Hippocampal formation (tissue), 2 donors: Measurements from ENCODE around the gene THBS3.
"Not testable (repeated sequence)": the region's sequence is repeated elsewhere in the genome, so short reads cannot be mapped to it uniquely, and the experiment has no call there.

Experiments used
- DNase-seq, 2 donors: peaks; one replicate each; lab custom pipeline; 2025; lab: John Stamatoyannopoulos, UW

THBS3 gene

GRCh38 chr1:155235375-155235774 is 27.7 kb upstream of the THBS3 start:
- not testable (repeated sequence) for DNase-seq

DNA sequence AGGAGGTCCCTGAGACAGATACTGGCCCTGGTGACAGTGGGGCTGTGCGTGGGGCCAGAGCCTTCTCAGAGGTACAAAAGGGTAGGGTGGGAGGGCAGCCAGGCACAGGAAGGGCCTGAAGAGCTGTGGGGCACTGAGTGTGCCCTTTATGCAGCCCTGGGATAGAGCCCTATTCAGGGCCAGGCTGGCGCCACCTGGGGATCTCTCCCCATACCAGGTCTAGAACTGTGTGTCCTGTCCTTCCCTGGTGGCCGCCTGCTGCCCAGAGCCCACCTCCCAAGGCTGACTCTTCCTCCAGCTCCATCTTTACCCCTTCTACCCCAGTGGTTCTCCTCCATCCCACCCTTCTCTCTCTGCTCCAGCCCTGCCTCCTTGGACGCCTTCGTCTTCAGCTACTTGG is 25.8 kb upstream of the THBS3 start:
- DNase-seq: not testable (repeated sequence)

- DNase-seq: not testable (repeated sequence)
These were observed 24.6 kb upstream of the THBS3 start for GRCh38 chr1:155232001-155232978.

DNA sequence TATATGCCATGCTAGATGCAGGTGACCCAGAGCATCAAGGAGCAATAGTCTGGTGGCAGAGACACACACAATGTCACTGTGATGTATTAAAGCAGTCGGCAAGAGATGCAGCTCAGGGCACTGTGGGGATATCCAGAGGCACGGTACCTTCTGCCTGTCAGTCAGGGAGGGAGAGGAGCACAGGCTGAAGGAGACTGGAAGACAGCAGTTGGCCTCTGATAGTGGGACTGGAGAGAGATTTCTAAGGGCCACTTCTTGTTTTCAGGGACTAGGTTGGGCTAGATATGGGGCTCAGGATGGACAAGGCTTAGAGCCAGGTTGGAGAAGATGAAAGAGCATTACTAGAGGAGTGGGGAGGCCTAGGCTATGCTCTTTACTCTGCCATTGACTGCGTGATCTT is 23.6 kb upstream of the THBS3 start:
- DNase-seq: not testable (repeated sequence)

- no peak for DNase-seq
These were observed 20.4 kb upstream of the THBS3 start for GRCh38 chr1:155228096-155228427.

GRCh38 chr1:155227261-155228095 is 19.8 kb upstream of the THBS3 start:
- peak; percentile 97 to 98 for DNase-seq

GRCh38 chr1:155226910-155227260 is 19.2 kb upstream of the THBS3 start:
- no peak for DNase-seq

DNA sequence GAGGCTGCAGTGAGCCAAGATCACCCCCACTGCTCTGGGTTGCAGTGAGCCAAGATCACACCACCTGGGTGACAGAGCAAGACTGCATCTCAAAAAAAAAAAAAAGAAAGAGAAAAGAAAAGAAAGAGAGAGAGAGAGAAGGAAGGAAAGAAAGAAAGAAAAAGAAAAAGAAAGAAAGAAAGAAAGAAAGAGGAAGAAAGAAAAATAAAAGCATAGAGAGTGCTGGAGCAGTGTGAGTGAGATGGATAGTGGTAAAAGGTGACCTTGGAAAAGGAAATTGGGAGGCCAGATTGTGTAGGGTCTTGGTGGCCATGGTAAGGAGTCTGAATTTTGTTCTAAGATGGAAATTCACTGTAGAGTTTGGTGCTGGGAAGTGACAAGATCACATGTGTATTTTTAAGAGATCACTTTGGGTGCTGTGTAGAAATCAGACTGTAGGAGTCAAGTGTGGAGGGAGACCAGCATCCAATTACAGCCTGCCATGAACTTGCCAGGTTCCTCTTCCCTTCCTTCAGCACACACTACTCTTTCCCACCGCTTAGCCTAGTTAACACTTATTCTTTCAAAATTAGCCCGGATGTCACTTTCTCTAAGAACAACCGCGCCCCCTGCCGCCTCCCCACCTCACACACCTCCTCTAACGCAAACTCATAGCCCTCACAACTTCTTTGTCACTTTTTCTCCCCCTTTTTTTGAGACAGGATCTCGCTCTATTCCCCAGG is 18.7 kb upstream of the THBS3 start:
- peak; percentile 42 to 46 for DNase-seq

GRCh38 chr1:155225404-155225759 is 17.7 kb upstream of the THBS3 start:
- DNase-seq: not testable (repeated sequence)

DNA sequence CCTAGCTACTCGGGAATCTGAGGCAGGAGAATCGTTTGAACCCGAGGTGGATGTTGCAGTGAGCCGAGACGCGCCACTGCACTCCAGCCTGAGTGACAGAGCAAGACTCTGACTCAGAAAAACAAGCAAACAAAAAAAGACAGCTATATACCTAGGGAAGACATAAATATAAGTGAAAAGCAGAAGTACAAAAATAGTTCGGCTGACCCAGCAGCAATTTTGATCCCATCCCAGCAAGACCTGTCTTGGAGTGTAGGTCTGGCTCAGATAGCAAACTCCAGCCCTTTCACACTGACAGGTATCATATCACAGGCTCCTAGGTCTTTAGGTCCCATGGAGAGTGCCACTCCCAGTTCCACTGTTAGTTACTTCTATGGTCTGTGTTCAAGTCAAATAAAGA is 15.3 kb upstream of the THBS3 start:
- DNase-seq: no peak

- not testable (repeated sequence) for DNase-seq
These were observed 12.7 kb upstream of the THBS3 start for GRCh38 chr1:155220211-155220965.

DNA sequence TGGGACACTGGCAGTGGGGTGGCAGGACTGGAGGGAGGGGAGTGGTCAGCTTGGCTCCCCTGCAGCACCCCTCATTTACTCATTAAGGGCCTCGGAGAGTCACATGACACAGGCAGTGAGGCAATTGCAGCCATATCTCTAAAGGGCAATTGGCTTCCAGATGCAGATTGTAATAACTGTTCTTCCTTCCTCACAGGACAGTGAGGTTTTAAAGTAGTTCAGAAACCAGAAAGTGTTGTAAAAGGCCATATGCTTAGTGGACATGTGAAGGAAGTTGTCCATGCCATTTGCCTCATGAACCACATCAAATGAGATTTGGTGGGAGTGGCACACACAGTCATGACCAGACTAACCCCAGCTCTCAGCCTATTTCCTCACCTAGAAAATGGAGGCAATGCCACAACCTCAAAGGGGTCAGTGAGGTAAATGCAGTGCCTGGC is 11.9 kb upstream of the THBS3 start:
- DNase-seq: peak; percentile 27 to 32

GRCh38 chr1:155218854-155219591 is 11.3 kb upstream of the THBS3 start:
- DNase-seq: peak; percentile 71 to 72

- not testable (repeated sequence) for DNase-seq
These were observed 7.0 kb upstream of the THBS3 start for GRCh38 chr1:155214702-155215101.

- not testable (repeated sequence) for DNase-seq
These were observed 4.3 kb upstream of the THBS3 start for GRCh38 chr1:155212051-155212440.

- DNase-seq: not testable (repeated sequence)
These were observed 3.8 kb upstream of the THBS3 start for GRCh38 chr1:155211381-155212050.

DNA sequence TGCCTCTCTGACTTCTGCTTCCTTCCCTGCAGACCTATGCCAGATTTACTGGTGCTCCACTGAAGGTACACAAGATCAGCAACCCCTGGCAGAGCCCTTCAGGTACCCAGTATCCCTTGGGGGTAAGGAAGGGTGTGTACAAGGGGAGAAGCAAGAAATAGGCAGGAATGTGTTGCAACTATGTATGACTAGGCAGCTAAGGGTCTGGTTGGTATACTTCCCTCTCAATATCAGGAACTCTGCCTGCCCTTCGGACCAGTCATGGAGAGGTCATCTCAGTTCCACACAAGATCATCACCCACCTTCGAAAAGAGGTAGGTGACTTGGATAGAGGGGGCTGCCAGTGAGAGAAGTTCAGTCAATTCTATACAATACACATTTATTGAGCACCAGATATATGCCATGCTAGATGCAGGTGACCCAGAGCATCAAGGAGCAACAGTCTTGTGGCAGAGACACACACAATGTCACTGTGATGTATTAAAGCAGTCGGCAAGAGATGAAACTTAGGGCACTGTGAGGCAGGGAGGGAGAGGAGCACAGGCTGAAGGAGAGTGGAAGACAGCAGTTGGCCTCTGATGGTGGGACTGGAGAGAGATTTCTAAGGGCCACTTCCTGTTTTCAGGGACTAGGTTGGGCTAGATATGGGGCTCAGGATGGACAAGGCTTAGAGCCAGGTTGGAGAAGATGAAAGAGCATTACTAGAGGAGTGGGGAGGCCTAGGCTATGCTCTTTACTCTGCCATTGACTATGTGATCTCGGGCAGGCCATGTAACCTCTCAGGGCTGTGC is 2.8 kb upstream of the THBS3 start:
- no peak for DNase-seq

- no peak for DNase-seq
These were observed 1.6 kb upstream of the THBS3 start for GRCh38 chr1:155209312-155209721.
